K562 (cell line): ENCODE measurements around the gene SLC48A1. TPM values are rescaled to one million over a fixed set of nuclear protein-coding genes. Genes with fewer than 3 reads are reported as not detected.
A peak's percentile ranks its signal among the peaks of the same experiment; 100 is the strongest.

Source experiments
- CCAR2 ChIP-seq: fragments of 200-400 bp; formaldehyde crosslinking; IDR thresholded peaks from 2 replicates; pipeline ENCODE4 v1.6.1; 2017; ENCODE audit warnings: mild to moderate bottlenecking, low read depth, low read length
- CREB3L1 ChIP-seq: fragments of 450-650 bp; IDR thresholded peaks from 2 replicates; pipeline ENCODE4 v1.6.1; 2014; ENCODE audit warnings: low read depth, mild to moderate bottlenecking, moderate library complexity, borderline replicate concordance
- EP400 ChIP-seq: fragments of 450-650 bp; IDR thresholded peaks from 2 replicates; pipeline ENCODE4 v1.6.1; 2017; ENCODE audit warnings: antibody characterized with exemption, mild to moderate bottlenecking, moderate library complexity
- MGA ChIP-seq: fragments of 450-650 bp; IDR thresholded peaks from 2 replicates; pipeline ENCODE4 v1.6.1; 2016; ENCODE audit warnings: mild to moderate bottlenecking, moderate library complexity
- POLR2A ChIP-seq: fragments of 450-650 bp; conservative IDR thresholded peaks from 2 replicates; pipeline ENCODE4 v1.6.1; 2016
- ZBTB40 ChIP-seq, 2 experiments: fragments of 450-650 bp in 1 of 2; sonication (generic) in 1 of 2; formaldehyde crosslinking in 1 of 2; IDR thresholded peaks; 2 replicates each; pipeline versions ENCODE4 v1.7.1 to v1.9.0; 2016 to 2022; ENCODE audit warnings: inconsistent platforms in 1 of 2, mild to moderate bottlenecking in 1 of 2, missing genetic modification reagents in 1 of 2
- polyA plus RNA-seq, 8 experiments: library from polyadenylated mRNA; depleted of rRNA in 4 of 8; stranded (reverse) in 5 of 8; unstranded in 3 of 8; fragments of >200 nt; fragmentation: Nextera tagmentation in 2 of 8; fragmentation: Illumina TruSeq in 1 of 8; extraction: Ambion mirVana in 2 of 8; extraction: Trizol in 1 of 8; gene quantifications; 2 replicates each; pipeline versions ENCODE4 v1.2.1 to v1.2.3, GENCODE V29; 2011 to 2014; ENCODE audit warnings: inconsistent platforms in 1 of 8, missing spikeins in 1 of 8
- total RNA-seq, 7 experiments: library from RNA; depleted of rRNA in 6 of 7; stranded (reverse); fragments of >200 nt in 6 of 7; fragmentation: Illumina TruSeq in 2 of 7; extraction: Trizol in 2 of 7; gene quantifications; 2 replicates each; pipeline versions ENCODE4 v1.2.1 to v1.2.3, GENCODE V29; 2011 to 2021; ENCODE audit warnings: low replicate concordance in 1 of 7

Gene SLC48A1
- total and polyA plus RNA-seq, 9 of the 15 experiments (the other 6 are each of a cell fraction or from before 2014, with no cell fraction given) = 10.7 to 37.5 (median 18.7) TPM

- no peak for TF ChIP-seq MGA
- TF ChIP-seq EP400 = 0 out of 2 replicates have a peak, but pooled peaks have one; percentile 12
- TF ChIP-seq ZBTB40 (IDR thresholded peaks at IDR 0.05) = peak; percentile 54
- no peak for TF ChIP-seq ZBTB40 (CRISPR knock-in tag; IDR thresholded peaks at IDR 0.05)
- TF ChIP-seq CCAR2 = no peak
- peak; percentile 34; the same call in 1 of the 2 replicates for TF ChIP-seq POLR2A
- TF ChIP-seq CREB3L1 = no peak
Observed at GRCh38 chr12:47772738-47773061, 338 bp upstream of the SLC48A1 start (continued).
